Measurements from ENCODE around the gene NPAS3.

DNA sequence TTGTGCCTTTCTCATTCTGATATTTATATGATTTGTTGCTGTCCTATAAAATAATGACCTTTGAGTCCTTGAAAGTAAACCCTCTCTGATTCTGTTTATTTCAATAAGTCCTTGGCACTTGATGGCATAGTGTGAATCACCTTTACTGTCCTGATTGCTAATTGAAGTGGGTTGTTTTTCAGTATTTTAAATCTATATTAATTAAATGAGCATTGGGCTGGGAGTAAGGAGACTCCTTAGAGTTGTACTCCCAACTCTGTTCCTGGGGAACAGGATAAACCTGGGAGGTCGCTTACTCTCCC is 776.5 kb downstream of the NPAS3 start:
- TF ChIP-seq, protein P1, sequence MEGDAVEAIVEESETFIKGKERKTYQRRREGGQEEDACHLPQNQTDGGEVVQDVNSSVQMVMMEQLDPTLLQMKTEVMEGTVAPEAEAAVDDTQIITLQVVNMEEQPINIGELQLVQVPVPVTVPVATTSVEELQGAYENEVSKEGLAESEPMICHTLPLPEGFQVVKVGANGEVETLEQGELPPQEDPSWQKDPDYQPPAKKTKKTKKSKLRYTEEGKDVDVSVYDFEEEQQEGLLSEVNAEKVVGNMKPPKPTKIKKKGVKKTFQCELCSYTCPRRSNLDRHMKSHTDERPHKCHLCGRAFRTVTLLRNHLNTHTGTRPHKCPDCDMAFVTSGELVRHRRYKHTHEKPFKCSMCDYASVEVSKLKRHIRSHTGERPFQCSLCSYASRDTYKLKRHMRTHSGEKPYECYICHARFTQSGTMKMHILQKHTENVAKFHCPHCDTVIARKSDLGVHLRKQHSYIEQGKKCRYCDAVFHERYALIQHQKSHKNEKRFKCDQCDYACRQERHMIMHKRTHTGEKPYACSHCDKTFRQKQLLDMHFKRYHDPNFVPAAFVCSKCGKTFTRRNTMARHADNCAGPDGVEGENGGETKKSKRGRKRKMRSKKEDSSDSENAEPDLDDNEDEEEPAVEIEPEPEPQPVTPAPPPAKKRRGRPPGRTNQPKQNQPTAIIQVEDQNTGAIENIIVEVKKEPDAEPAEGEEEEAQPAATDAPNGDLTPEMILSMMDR (conservative IDR thresholded peaks at IDR 0.05; ENCODE audit: low read depth, low read length): no peak
- TF ChIP-seq EZH2 (IDR thresholded peaks at IDR 0.05; ENCODE audit: low read length, unreplicated experiment): no peak

All from PC-3 (cell line).